Measurements from ENCODE around the gene C9orf153.

- TF ChIP-seq CTCF (CRISPR knock-in tag; IDR thresholded peaks at IDR 0.05) (no peak), SMYD3 (CRISPR knock-in tag; IDR thresholded peaks at IDR 0.05) (no peak), NR2F1 (CRISPR knock-in tag; IDR thresholded peaks at IDR 0.05) (no peak), HNF4G (IDR thresholded peaks at IDR 0.05; ENCODE audit: borderline replicate concordance, low read depth, low read length) (no peak), HNF4G (CRISPR knock-in tag; IDR thresholded peaks at IDR 0.05; ENCODE audit: borderline replicate concordance, low read depth) (no peak)
Measured at GRCh38 chr9:86308687-86309086, 49.2 kb upstream of the C9orf153 start.
